Stimulated activated CD8-positive, alpha-beta memory T cell treated with anti-CD3 and anti-CD28 coated beads, Interleukin-12 subunit alpha, Interleukin-12 subunit beta, amount 100 ng/mL, for 4 hours (primary cell): Measurements from ENCODE around the gene OR10A6.

ENCODE experiments used
- DNase-seq: peaks from one replicate; pipeline ENCODE4 v3.0.0-alpha.2; 2020; ENCODE audit warnings: low read depth

OR10A6 gene, protein sequence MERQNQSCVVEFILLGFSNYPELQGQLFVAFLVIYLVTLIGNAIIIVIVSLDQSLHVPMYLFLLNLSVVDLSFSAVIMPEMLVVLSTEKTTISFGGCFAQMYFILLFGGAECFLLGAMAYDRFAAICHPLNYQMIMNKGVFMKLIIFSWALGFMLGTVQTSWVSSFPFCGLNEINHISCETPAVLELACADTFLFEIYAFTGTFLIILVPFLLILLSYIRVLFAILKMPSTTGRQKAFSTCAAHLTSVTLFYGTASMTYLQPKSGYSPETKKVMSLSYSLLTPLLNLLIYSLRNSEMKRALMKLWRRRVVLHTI

DNA sequence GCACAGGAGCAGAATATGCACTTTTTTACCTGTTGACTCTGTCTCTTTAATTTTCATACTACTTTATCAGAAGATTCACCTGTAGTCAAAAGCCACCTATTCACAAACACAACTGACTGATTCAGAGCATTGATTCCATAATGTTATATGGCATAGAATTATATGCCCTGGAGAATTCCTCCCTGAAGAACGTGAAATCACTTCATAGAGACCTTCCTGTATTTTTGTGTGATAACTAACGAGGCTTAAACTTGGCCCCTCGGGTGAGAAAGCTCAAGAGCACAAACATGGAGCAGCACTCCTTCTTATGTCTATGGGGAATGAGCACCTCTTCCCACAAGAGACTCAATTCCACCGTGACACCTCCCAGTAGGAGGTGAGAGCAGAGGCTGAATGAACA lies at the start of gene OR10A6:
Gene OR10A6, minus strand, starts transcription at position 101 of the 400 bp plus-strand sequence. CDS start 2,606 bp downstream, outside the sequence.
- no peak for DNase-seq

DNA sequence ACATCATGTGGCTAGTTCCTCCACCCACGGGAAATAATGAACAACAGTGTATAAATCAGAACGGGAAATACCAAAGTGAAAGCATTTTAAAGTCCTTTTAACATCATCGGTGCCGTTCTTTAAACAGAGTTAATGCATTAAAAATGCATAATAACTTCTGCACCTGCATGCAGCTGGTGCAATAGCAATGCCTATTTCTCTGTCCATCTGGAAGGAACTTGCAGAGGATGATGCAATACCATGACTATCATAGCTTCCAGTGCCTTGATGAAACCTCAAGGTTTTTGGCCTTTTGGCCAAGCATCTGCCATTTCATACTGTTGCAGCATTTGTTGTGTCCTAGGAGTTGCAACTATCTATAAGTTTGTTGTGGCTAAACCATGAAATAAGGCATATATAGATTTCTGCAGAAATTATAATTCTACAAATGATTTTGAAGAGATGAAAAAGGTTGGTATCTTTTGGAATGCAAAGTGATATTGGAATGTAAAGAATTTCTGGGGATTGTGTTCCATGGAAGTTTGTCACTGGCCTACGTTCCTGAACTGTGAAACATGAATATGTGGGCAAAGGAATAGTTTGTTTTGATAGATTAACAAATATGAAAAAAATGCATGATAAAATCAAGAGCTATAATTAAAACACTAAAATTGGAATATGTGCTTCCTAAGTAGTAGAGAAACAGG lies 46.3 kb upstream of the OR10A6 start:
- DNase-seq = no peak

DNA sequence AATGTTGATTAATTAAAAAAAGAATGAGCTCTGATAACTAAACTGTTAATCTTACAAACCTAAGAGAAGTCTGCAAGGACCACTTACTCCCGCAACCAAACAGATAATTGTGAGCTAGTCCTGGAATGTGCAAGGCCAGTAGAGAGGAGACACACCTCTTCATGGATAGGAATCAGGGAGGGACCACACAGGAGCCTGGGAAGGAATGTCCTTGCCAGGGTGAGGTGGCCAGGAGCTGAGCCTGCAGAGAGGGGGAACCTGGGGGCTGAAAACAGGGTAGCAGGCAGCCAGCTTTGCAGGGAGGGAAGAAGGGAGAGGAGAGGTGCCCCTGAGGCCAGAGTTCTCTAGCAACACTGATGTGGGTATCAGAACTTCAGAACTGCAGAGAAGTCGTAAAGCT lies 43.6 kb upstream of the OR10A6 start:
- DNase-seq = no peak

DNA sequence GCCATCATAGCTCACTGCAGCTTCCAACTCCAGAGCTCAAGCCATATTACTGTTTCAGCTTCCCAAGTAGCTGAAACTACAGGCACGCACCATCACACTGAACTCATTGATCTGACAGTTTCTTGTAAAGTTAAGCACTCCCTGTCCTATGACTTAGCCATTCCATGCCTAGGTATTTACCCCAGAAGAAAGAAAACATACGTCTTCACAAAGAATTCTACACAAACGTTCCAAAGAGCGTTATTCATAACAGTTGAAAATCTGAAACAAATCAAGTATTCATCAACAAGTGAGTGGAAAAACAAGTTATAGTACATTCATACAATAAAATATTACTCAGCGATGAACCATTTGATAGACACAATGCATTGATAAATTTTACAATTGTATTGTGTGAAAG lies 41.9 kb upstream of the OR10A6 start:
- DNase-seq = no peak

DNA sequence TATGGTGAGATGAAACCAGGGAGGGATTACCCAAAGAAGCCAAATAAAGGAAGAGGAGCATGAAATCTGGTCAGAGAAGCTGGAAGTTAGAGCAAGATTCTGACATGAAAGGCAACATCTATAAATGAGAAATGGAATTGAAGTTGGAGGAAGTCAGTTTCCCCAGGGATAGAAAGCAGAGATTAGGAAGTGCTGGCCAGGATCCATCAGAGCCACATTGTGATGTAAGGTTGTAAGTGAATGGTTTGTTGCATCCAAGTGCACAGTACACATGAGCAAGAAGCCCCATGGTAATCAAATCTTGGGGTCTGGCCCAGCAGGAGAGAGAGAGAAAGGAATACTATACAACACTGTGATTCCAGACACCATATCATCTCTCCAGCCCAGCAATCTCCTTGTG lies 40.8 kb upstream of the OR10A6 start:
- no peak for DNase-seq

DNA sequence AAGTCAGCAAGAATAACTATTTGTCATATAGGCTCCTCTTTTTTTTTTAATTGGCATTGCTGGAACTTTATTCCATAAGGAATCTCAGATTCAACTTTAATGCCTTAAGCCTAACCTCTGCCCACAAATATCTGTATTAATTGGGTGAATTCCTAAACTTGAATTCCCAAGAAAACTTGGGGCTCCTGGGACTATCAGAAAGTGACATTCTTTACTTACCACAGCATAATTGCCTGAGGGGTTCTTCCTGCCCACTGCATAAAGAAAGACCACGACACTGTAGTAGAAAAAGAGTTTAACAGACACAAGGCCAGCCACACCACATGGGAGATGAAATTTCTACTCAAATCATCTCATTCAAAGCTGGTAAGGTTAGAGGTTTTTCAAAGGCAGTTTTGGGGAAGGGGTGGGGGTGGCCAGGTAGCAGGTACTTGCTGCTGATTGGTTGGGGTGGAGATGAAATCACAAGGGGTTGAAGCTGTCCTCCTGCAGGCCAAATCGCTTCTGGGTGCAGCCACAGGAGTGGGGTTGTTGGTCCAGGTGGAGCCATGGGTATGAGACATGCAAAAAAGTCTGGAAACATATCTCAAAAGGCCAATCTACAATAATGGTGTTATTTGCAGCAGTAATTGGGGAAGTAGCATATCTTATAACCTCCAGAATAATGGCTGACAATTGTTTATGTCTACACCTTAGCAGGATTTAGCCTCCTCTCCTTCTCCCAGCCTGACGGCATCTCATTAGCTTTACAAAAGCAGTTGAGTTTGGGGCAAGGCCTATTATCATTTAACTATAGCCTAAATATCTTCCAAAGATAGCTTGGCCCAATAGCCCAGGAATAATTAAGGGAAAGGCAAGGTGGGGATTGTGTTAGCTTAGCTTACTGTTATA lies 38.9 kb upstream of the OR10A6 start:
- no peak for DNase-seq

DNA sequence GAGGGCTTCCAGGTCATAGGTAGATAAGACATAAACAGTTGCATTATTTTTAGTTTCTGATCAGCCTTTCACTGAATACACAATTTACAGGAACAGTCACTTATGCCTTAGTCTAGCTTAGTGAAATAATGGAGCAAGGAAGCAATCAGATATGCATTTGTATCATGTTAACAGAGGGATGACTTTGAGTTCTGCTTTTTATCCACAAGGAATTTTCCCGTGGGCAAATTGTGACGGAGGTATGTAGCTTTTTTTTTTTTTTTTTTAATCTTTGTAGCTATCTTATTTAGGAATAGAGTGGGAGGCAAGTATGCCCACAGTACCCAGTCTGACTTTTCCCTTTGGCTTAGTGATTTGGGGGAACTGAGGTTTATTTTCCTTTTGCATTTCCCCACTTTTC lies 37.6 kb upstream of the OR10A6 start:
- no peak for DNase-seq

DNA sequence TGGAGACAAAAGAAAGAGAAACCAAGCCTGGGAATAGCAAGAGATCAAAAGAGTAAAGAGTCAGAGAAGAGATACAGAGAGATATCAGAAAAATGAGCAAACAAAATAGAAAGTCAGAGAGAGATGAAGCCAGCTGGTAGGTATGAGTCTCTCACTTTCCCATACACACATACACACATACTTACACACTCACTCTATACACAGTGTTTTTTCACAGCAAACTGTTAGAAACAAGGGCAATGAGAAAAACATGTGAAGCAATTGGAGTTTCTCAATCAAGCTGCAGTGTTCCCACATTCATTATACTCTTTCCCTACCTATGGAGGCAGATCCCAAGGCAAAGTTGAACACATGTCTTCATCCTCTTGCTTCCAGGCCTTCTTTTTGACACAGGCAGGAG lies 36.8 kb upstream of the OR10A6 start:
- no peak for DNase-seq

DNA sequence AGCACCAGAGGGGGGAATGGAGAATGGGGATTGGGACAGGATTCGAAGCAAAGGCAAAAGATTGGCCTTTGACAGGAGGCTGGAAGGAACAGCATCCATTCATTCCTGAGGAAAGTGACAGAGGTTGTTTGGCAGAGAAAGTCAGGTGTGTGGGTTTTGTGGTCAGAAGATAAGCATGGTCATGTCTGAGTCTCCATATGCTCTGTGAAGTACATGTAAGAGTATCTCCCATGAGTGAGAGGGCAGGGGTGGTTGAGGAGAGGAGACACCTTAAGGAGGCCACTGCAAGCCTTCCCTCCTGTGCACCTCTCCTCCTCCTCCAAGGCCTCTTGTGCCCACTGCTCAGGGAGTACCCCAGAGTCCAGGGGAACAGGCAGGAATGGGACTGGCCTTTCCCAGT lies 36.0 kb upstream of the OR10A6 start:
- DNase-seq = no peak

DNA sequence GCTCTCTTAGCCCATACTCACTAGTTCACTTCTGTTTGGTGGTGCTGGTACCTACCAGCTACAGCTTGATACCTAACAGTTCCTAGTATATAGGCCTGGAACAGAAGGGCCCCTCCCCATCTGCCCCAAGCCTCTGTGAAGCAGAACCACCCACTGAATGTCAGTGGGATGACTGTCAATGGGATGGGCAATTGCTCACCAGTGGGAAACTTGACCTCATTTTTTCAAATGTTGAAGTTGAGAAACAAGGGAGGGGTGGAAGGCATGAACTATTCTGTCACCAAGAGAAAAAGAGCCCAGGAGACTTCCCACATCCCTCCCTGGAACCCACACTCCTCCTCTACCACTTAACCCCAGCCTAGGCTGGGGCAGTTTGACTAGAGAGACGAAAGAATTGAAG lies 34.3 kb upstream of the OR10A6 start, which contains the start of gene NLRP10:
Gene NLRP10, minus strand, starts transcription at position 62 of the 400 bp plus-strand sequence. CDS start 1,952 bp downstream, outside the sequence.
- DNase-seq = no peak

DNA sequence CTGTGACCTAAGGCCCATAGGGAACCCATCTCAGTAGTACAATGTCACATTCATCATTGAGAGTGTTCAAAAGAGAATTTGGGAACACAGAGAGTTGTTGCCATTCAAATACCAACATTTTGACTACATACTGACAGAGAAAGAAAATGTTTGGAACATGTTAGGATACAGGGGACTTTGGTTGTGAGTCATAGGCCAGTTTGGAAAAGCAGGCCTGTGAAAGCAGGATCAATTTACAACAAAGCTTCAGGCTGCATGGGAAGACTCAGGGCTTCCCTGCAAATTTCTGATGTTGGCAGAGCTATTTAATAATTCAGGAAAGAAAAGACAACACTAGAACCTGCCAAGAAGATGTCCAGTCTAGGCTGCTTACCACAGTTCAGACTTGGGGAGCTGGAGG lies 33.8 kb upstream of the OR10A6 start:
- DNase-seq = no peak

DNA sequence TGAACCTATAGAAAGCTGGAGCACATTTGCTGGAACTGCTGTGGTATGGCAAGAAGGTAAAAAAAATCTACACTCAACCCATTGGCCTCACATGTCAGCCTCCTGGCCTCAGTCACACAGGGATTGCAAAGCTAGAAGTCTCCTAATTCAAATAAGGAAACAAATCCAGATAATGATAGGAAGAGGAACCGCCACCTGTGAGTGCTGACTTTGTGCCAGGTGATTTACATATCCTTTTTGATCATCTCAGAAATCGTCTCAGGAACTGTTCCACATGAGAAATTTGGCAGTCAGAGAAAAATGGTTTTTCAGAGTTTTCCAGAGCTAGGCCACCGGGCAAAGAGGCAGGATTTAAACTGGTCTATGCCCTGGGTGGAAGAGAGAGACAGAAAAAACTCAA lies 33.2 kb upstream of the OR10A6 start:
- no peak for DNase-seq

DNA sequence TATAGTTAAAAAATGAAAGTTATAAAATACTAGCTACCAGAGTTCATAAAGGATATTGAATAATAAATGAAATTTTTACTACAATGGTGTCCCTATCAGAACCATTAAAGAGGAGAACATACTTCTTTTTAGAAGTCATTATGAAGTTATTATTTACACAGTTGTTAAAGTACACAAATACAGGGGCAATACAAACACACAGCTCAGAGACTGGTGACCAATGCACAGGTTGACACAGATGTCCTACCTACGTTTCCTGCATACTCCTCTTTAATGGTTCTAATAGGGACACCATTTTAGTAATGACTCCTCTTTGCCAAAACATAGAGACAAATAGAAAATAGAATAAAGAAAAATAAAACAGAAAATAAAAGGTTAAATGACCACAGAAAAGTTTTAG lies 24.1 kb upstream of the OR10A6 start:
- no peak for DNase-seq

DNA sequence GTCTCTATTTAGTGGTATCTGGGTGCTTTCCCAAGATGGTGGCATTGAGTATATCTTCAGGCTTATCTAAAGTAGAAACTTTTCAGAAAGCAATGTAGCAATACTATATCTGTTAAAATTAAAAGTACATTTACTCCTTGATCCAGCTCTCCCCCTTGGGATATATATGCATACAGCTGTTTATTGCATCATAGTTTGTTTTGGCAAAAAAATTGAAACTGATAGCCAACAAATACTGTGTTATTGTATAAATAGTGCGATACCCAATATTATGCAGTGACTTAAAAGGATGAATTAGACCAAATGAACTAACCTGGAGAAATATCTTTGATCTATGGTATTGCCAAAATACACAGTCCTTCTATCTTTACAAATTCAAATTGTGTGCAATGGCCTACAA lies 18.9 kb upstream of the OR10A6 start:
- DNase-seq = no peak

DNA sequence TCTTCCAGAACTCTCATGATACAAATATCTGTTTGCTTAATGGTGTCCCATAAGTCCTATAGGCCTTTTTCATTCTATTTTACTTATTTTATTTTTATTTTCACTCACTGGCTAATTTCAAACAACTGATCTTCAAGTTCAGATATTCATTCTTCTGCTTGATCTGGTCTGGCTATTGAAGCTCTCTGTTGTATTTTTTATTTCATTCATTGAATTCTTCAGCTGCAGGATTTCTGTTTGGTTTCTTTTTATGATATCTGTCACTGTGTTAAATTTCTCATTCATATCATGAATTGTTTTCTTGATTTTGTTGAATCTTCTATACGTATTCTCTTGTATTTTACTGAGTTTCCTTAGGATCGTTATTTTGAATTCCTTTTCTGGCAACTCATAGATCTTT lies 13.1 kb upstream of the OR10A6 start:
- DNase-seq = no peak

DNA sequence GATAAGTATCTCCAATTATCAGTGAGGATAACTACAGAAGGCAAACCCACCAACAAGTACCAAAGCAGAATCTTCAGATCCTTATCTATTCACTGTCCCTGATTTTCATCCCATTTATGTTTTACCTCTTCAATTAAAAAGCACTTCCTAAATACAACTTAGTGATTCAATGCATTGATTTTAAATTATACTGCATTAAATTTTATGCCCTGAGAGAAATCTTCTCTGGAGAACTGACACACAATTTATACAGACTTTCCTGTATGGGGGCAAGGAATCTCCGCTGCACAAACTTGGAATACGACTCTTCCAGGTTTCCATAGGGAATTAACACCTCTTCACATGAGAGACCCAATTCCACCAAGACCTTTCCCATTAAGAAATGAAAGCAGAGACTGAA lies 10.5 kb upstream of the OR10A6 start, which contains the start of gene OR10A3:
Gene OR10A3, minus strand, starts transcription at position 101 of the 400 bp plus-strand sequence. CDS start 2,188 bp downstream, outside the sequence.
- no peak for DNase-seq

DNA sequence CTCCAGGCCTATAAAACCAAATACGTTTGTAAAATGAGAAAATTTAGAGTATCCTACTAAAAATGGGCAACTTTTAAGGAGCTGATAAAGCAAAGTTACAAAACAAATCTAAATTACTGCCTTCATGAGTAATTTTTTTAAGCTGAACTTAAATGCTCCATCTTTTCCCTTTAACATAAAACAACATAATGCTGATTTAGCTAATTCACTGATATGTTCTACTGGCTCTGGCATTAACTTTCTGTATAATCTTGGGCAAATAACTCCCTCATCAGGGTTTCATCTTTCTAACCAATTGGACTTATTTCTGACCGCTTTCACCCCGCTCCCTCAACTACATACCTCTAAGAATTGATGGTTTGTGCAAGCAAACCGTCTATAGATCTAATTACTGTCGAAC lies 10.1 kb upstream of the OR10A6 start:
- DNase-seq = no peak

DNA sequence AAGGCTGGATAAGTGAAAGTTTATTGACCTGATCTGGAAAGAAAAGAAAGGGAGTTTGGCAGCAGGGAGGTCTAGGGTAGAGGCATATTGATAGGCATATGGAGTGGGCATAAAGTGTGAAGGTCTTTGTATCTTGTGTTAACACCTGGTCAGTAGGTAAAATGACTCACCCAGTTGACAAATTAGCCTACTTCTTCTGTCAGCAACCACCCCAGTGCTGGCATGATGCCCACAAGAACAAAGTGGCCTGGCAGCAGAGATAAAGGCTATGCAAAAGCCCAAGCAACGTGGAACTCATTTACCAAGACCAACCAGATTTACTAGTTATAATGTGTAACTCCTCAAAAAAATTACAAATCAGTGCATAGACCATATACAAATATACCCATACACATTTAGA lies 5.5 kb upstream of the OR10A6 start:
- no peak for DNase-seq

DNA sequence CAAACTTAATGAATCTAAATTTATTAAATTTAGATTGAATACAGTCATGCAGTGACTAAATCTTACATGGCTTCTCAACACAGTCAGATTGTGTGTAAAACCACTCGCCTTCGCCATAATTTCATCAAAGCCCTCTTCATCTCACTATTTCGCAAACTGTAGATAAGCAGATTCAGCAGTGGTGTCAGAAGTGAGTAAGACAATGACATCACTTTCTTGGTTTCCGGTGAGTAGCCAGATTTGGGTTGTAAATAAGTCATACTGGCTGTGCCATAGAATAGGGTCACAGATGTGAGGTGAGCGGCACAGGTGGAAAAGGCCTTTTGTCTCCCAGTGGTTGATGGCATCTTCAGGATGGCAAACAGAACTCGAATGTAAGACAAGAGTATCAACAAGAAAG lies 3.4 kb downstream of the OR10A6 start:
- DNase-seq = no peak

DNA sequence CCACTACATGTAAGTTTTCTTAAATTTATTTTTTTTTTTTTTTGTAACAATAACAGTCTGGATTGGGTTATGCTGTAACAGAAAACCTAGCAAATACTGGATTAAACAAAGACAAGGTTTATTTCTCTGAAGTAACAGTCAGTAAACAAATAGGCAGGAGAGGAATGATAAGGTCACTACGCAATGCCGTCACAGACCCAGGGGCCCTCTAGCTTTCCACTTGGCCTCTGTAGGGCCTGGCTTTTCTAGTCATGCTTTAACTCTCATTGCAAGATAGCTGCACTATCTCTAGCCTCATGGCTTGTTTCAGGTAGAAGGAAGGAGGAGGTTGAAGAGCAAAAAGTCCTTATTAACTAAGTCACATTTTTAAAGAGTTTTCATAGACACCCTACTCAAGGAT lies 6.5 kb downstream of the OR10A6 start:
- no peak for DNase-seq

DNA sequence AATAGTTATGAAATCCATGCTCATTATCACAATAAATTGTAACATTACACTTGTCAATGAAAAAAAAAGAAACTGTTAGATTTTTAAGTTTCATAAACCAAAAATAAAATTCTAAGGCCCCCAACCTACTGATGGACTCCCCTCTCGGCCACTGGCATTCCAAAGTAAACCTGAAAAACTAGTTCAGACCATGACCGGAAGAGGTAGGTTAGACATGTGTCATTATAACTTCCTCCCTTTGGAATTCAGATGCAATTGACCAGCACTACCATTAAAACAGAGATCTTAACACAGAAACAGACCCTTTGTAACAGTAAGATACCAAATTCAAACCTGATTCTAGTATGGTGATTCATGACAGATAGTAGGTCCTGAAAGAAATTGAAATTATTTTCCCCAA lies 12.9 kb downstream of the OR10A6 start:
- DNase-seq = no peak

DNA sequence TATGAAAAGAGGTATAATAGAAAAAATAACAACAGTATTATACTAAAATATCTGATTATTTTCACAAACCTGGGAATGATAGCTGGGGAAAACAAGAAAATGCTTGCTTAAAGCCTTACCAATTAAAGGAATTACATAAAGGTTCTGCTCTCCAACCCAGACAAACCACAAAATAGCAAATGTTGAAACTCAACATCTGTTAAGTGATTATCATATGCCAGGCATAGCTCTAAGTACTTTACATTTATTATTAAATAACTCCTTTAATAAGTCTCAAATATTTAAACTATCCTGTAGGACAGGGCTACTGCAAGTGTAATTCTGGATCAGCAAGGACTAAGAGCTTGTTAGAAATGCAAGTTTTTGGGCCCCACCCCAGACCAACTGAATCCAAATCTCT lies 20.1 kb downstream of the OR10A6 start:
- no peak for DNase-seq
